ENCODE data around the gene TNP1. TPM values are rescaled to one million over a fixed set of nuclear protein-coding genes. Genes with fewer than 3 reads are reported as not detected.

TNP1 gene
- total and polyA plus RNA-seq, 2 experiments from 2014 or later: not detected

GRCh38 chr2:216845426-216845825 lies 14.4 kb downstream of the TNP1 start:
- Histone ChIP-seq H3K27ac (no peak overlapping the region), H3K4me1 (ENCODE audit: low read depth) (peaks cover 18% of the 10 kb centered on the region), H3K4me3 (no peak overlapping the region), H3K27me3 (no peaks in the 10 kb centered on the region), H3K36me3 (no peaks in the 10 kb centered on the region), H3K9me3 (ENCODE audit: low read depth) (no peaks in the 10 kb centered on the region)
- no peak for DNase-seq (ENCODE audit: low read depth in 1 of 2, low spot score in 1 of 2)
- no peak for TF ChIP-seq CTCF (IDR thresholded peaks at IDR 0.05; ENCODE audit: low read depth, low read length)

- H3K9me3 ChIP-seq (ENCODE audit: low read depth): no peaks in the 10 kb centered on the region
- H3K4me1 ChIP-seq (ENCODE audit: low read depth): peaks cover 18% of the 10 kb centered on the region
- DNase-seq (ENCODE audit: low read depth in 1 of 2, low spot score in 1 of 2): no peak
- H3K27me3 ChIP-seq: no peaks in the 10 kb centered on the region
- H3K4me3 ChIP-seq: no peak overlapping the region
- no peak overlapping the region for H3K27ac ChIP-seq
- TF ChIP-seq CTCF (IDR thresholded peaks at IDR 0.05; ENCODE audit: low read depth, low read length): no peak
- H3K36me3 ChIP-seq: no peaks in the 10 kb centered on the region
Measured at GRCh38 chr2:216842636-216843035, 17.2 kb downstream of the TNP1 start.

- no peak for DNase-seq (ENCODE audit: low read depth in 1 of 2, low spot score in 1 of 2)
- no peak for TF ChIP-seq CTCF (IDR thresholded peaks at IDR 0.05; ENCODE audit: low read depth, low read length)
- Histone ChIP-seq H3K4me3 (no peak overlapping the region), H3K9me3 (ENCODE audit: low read depth) (no peaks in the 10 kb centered on the region), H3K4me1 (ENCODE audit: low read depth) (peaks cover 18% of the 10 kb centered on the region), H3K27ac (no peak overlapping the region), H3K36me3 (no peaks in the 10 kb centered on the region), H3K27me3 (no peaks in the 10 kb centered on the region)
Measured at GRCh38 chr2:216839688-216840087, 20.2 kb downstream of the TNP1 start.

- Histone ChIP-seq H3K27ac (no peak overlapping the region), H3K4me3 (no peak overlapping the region), H3K36me3 (no peaks in the 10 kb centered on the region), H3K9me3 (ENCODE audit: low read depth) (no peaks in the 10 kb centered on the region), H3K4me1 (ENCODE audit: low read depth) (peaks cover 18% of the 10 kb centered on the region), H3K27me3 (no peaks in the 10 kb centered on the region)
- peak in 1 of 2 donors; percentile 3 for DNase-seq (ENCODE audit: low read depth in 1 of 2, low spot score in 1 of 2)
- no peak for TF ChIP-seq CTCF (IDR thresholded peaks at IDR 0.05; ENCODE audit: low read depth, low read length)
Measured at GRCh38 chr2:216838151-216838550, 21.7 kb downstream of the TNP1 start.

- no peak overlapping the region for H3K4me3 ChIP-seq
- H3K27ac ChIP-seq: no peak overlapping the region
- H3K9me3 ChIP-seq (ENCODE audit: low read depth): no peaks in the 10 kb centered on the region
- no peak for DNase-seq (ENCODE audit: low read depth in 1 of 2, low spot score in 1 of 2)
- peaks cover 14% of the 10 kb centered on the region for H3K4me1 ChIP-seq (ENCODE audit: low read depth)
- no peak for TF ChIP-seq CTCF (IDR thresholded peaks at IDR 0.05; ENCODE audit: low read depth, low read length)
- H3K27me3 ChIP-seq: no peaks in the 10 kb centered on the region
- H3K36me3 ChIP-seq: no peaks in the 10 kb centered on the region
Measured at GRCh38 chr2:216837740-216838139, 22.1 kb downstream of the TNP1 start.

- Histone ChIP-seq H3K27me3 (no peaks in the 10 kb centered on the region), H3K4me3 (no peak overlapping the region), H3K36me3 (no peaks in the 10 kb centered on the region), H3K4me1 (ENCODE audit: low read depth) (peaks cover 5% of the 10 kb centered on the region), H3K9me3 (ENCODE audit: low read depth) (no peaks in the 10 kb centered on the region), H3K27ac (no peak overlapping the region)
- TF ChIP-seq CTCF (IDR thresholded peaks at IDR 0.05; ENCODE audit: low read depth, low read length): no peak
- DNase-seq (ENCODE audit: low read depth in 1 of 2, low spot score in 1 of 2): no peak
Measured at GRCh38 chr2:216833061-216833460, 26.8 kb downstream of the TNP1 start.

All from cardiac muscle cell (in vitro differentiated cells and primary cell).